Astrocyte of the cerebellum (primary cell): ENCODE data around the gene PROSER2.

Experiments
- DNase-seq: peaks from one replicate; pipeline ENCODE4 v3.0.0-alpha.2; 2011; ENCODE audit warnings: low read depth
- H3K4me3 ChIP-seq: 2 replicates; pipeline ENCODE4 v1.5.1; 2011; ENCODE audit warnings: mild to moderate bottlenecking, low read depth, low read length, moderate library complexity
- CTCF ChIP-seq: IDR thresholded peaks from 2 replicates; pipeline ENCODE4 v1.5.1; 2012; ENCODE audit warnings: low read length, low read depth, moderate library complexity, mild to moderate bottlenecking; ENCODE audit errors: missing control alignments
- in situ Hi-C: cut with HindIII; loops from 2 replicates; pipeline ENCODE4 v1.10.0; 2017; ENCODE audit warnings: low sequenced_read_pairs

PROSER2 gene

GRCh38 chr10:11902646-11903045 lies 79.5 kb downstream of the PROSER2 start:
- DNase-seq, result no peak
- no peak overlapping the region for H3K4me3 ChIP-seq
- in situ Hi-C loops, result no loop called here
- no peak for TF ChIP-seq CTCF

GRCh38 chr10:11906714-11907113 lies 83.6 kb downstream of the PROSER2 start:
- no peak for DNase-seq
- no peak overlapping the region for H3K4me3 ChIP-seq
- in situ Hi-C loops, result no loop called here
- TF ChIP-seq CTCF, result no peak

- in situ Hi-C loops, result no loop called here
- DNase-seq, result no peak
- TF ChIP-seq CTCF, result no peak
- H3K4me3 ChIP-seq, result no peak overlapping the region
These were observed 84.8 kb downstream of the PROSER2 start for GRCh38 chr10:11907914-11908313.

GRCh38 chr10:11908536-11908935 lies 85.4 kb downstream of the PROSER2 start:
- DNase-seq, result no peak
- H3K4me3 ChIP-seq, result no peak overlapping the region
- in situ Hi-C loops, result no loop called here
- no peak for TF ChIP-seq CTCF

GRCh38 chr10:11908991-11909390 lies 85.8 kb downstream of the PROSER2 start:
- no peak for TF ChIP-seq CTCF
- in situ Hi-C loops, result no loop called here
- no peak for DNase-seq

GRCh38 chr10:11909618-11910017 lies 86.5 kb downstream of the PROSER2 start:
- H3K4me3 ChIP-seq, result no peak overlapping the region
- TF ChIP-seq CTCF, result no peak
- DNase-seq, result no peak
- in situ Hi-C loops, result no loop called here

More at GRCh38 chr10:11908991-11909390, 85.8 kb downstream of the PROSER2 start:
- no peak overlapping the region for H3K4me3 ChIP-seq

- no peak overlapping the region for H3K4me3 ChIP-seq
- TF ChIP-seq CTCF, result no peak
- in situ Hi-C loops, result no loop called here
- DNase-seq, result no peak
These were observed 86.9 kb downstream of the PROSER2 start for GRCh38 chr10:11910102-11910501.
